Fibroblast of peridontal ligament (primary cell): ENCODE measurements around the gene XAB2.
"Not testable (repeated sequence)": the region's sequence is repeated elsewhere in the genome, so short reads cannot be mapped to it uniquely, and the experiment has no call there.

Source experiments
- DNase-seq: peaks from one replicate; pipeline ENCODE4 v3.0.0-alpha.2; 2010; ENCODE audit errors: extremely low read depth

XAB2 gene

DNA sequence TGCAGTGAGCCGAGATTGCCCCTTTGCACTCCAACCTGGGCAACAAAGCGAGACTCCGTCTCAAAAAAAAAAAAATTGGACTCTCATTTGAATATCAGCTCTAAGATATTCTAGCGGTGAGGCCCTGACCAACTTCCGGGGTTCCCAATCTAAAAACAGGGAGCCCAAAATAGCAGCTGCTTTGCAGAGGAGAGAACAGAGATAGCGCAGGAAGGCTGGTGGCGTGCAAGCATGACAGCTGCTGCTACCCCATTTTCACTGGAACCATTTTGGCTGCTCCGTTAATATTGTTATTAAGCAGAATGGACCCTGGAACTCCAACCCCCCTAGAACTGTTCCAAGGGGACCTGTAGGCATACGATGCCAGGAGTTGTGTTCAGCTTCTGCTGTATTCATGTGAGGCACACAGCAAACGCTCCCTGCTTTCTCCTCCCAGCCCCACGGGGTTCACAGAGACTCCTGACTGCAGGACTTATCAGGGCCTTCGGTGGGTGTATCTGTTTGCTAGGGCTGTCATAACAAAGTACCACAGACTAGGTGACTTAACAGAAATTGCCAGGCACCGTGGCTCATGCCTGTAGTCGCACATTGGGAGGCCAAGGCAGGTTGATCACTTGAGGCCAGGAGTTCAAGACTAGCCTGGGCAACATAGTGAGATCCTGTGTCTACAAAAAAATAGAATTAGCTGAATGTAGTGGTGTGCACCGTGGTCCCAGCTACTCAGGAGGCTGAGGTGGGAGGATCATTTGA is 19.1 kb upstream of the XAB2 start:
- DNase-seq = no peak

DNA sequence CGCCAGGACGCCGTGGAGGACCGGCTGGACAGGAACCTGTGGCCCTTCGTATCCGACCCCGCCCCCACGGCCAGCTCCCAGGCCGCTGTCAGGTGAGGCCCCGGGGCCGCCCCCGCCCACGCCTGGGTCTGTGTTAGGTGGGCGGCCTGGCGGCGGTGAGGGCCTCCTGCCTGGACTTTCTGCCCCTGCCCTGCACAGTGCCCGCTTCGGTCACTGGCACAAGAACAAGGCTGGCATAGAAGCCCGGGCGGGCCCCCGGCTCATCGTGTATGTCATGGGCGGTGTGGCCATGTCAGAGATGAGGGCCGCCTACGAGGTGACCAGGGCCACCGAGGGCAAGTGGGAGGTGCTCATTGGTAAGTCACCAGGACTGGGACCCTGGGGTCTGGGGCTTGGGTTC is 17.8 kb upstream of the XAB2 start:
- no peak for DNase-seq

DNA sequence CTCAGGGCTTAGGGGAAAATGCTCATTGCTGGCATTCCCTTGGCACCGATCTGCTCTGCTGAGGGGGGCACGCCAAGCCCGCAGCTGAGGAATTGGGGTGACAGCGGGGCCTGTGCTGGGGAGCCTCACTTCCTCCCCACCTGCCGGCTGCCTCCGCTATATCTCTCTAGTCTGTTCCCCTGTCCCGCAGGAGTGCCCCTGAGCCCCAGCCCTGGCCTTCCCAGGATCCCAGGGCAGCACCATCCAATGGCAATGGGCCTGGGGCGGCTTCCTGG is 17.0 kb upstream of the XAB2 start:
- no peak for DNase-seq

DNA sequence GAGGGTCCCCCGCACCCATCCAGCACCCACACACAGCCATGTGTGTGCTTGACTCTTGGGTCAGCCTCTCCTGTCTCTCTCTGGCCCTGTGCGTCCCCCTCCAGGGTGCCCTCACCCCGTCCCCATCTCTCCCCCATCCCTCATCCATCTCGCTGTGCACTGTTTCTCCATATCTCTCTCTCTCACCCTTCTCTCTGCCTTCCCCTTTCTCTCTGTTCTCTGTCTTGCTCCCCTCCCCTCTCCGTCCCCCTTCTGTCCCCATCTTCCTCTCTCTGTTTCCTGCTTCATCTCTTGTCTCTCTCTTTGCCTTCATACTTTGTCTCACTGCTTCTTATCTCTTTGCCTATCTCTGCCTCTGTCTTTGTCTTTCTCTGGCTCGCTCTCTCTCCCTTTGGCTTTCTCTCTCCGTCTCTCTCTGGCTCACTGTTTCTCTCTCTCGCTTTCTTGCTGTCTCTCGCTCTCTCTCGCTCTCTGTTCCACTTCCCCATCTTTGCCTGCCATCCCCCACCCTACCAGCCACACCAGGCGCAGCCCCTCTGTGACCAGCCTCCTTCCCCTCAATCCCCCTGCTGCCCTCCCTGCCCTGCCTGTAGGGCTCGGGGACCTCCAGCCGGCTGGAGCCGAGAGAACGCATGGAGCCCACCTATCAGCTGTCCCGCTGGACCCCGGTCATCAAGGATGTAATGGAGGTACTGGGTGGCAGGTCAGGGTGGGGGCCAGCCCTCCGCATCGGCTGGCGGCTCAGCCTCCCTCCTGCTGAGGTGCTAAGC is 16.5 kb upstream of the XAB2 start:
- no peak for DNase-seq

DNA sequence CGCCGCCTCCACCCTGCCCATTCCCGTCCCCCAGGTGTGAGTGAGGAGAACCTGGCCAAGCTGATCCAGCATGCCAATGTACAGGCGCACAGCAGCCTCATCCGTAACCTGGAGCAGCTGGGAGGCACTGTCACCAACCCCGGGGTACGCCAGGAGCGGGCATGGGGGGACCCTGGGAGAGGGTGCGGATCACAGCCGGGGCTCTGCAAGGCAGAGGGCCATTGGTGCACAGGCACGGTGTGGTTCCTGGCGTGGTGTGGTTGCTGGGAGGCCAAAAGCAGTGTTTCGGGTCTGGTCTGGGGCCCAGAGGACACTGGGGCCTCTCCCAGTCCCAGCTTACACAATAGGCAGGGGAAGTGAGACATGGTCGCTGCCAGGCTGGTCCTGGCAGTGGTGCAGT is 15.8 kb upstream of the XAB2 start:
- DNase-seq = no peak

DNA sequence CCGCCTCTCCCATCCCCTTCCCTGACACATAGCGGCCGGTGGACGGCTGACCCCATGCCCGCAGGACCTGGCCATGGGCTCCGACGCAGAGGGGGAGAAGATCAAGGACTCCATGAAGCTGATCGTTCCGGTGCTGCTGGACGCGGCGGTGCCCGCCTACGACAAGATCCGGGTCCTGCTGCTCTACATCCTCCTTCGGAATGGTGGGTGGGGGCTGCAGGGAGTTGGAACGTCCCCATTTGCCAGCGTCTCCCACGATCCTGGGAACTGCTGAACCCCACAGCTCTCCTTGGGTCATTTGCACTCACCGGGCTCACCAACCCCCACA is 15.2 kb upstream of the XAB2 start:
- no peak for DNase-seq

DNA sequence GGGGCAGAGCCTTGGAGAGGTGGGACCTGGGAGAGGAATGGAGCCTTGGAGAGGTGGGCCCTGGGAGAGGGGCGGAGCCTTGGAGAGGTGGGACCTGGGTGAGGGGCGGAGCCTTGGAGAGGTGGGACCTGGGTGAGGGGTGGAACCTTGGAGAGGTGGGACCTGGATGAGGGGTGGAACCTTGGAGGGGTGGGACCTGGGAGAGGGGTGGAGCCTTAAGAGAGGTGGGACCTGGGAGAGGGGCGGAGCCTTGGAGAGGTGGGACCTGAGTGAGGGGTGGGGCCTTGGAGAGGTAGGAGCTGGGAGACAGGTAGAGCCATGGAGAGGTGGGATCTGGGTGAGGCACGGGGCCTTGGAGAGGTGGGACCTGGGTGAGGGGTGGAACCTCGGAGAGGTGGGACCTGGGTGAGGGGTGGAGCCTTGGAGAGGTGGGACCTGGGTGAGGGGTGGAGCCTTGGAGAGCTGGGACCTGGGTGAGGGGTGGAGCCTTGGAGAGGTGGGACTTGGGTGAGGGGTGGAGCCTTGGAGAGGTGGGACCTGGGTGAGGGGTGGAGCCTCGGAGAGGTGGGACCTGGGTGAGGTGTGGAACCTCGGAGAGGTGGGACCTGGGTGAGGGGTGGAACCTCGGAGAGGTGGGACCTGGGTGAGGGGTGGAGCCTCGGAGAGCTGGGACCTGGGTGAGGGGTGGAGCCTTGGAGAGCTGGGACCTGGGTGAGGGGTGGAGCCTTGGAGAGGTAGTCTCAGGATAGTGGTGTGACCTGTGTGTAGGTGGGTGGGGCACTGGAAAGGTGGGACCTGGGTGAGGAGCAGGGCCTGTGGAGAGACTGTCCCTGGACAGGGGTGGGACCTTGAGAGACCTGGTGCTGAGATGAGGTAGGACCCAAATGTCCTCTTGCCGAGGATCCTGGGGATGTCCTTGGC is 14.5 kb upstream of the XAB2 start:
- not testable (repeated sequence) for DNase-seq

DNA sequence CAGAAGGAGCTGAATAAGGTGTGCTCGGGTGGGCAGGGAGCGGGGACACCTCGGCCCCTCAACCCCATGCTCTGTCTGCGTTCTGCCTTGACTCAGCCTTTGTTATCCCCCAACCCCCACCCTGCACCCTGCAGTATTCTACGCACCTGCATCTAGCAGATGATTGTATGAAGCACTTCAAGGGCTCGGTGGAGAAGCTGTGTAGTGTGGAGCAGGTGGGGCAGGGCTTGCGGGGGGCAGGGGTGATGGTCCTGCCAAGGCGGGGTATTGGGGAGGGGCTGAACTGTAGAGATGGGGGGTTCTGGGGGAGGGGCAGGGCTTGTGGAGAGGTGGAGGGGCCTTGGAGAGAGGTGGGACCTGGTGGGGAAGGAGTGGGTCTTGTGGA is 13.7 kb upstream of the XAB2 start:
- no peak for DNase-seq

DNA sequence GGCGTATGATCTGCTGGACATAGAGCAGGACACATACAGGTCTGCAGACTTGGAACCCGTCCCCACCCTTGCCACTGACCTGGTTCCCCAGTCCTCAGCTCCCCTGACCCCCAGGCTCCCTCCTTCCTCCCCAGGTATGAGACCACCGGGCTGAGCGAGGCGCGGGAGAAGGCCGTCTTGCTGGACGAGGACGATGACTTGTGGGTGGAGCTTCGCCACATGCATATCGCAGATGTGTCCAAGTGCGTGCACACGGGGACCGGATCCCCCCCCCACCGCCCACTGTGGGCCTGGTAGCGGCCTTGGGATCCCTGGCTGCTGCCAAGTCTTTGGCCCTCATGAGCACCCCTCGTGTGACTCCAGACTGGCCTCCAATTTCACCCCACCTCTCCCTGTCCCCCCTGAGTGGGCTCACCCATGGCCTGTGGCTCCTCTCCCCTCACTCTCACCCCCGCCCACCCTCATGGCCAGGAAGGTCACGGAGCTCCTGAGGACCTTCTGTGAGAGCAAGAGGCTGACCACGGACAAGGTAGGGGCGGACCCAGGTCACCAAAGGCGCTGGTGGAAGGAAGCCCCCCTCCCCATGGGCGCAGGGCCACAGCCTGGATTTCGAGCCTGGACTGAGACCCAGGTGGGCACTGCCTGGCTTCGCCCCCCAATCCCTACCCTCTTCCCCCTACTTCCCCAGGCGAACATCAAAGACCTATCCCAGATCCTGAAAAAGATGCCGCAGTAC is 13.1 kb upstream of the XAB2 start:
- no peak for DNase-seq

DNA sequence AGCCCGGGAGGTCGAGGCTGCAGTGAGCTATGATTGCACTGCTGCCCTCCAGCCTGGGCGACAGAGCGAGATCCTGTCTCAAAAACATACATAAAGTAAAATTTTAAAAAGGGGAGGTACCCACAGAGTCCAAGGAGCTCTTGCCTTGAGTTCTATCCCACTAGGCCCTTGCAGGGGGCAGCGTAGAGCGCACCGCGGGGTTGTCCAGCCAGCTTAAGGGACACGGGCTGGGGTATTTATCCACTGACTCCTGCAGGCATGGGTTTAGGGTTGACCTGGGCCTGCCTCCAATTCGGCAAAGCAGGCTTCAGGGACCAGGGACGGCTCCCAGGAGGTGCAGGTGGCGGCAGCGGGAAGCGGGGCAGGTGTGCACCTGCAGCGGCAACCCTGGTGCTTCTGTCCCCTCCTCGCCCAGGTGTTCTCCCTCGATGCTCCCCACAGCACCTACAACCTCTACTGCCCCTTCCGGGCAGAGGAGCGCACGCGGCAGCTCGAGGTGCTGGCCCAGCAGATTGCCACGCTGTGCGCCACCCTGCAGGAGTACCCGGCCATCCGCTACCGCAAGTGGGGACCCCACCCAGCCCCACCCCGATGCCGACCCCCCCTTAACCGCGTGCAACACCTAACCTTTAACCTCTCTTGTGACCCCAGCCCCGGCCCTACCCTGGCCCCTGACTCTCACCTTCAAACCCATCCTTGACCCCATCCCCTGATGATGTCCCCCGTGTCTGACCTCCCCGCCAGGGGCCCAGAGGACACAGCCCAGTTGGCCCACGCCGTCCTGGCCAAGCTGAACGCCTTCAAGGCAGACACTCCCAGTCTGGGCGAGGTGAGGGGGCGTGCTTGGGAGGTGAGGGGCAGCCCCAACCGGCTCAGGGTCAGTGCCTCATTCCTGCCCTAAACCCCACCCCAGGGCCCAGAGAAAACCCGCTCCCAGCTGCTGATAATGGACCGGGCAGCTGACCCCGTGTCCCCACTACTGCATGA is 12.2 kb upstream of the XAB2 start:
- no peak for DNase-seq

DNA sequence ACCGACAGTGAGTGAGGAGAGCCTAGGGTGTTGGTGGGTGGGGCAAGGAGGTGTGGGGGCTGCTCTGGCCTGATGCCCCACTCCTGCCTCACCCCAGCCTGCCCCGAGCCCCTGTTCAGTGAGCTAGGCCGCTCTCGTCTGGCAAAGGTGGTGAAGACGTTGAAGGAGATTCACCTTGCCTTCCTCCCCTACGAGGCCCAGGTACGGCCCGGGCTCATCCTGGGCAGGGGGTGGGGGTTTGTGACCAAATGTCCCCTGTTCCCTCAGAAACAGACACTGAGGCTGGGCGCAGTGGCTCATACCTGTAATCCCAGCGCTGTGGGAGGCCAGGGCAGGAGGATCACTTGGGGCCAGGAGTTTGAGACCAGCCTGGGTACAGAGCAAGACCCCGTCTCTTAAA is 11.5 kb upstream of the XAB2 start:
- DNase-seq = no peak

DNA sequence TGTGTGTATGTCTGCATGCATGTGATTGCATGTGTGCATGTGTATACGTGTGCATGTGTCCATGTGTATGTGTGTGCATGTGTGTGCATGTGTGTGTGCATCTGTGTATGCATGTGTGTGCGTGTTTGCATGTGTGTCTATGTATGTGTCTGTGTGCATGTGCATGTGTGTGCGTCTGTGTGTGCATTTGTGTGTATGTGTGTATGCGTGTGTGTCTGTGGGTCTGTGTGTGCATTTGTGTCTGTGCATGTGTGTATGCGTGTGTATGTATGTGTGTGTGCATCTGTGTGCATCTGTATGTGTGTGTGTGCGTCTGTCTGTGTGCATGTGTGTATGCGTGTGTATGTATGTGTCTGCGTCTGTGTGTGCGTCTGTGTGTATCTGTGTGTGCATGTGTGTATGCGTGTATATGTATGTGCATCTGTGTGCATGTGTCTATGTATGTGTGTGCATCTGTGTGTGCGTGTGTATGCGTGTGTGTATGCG is 10.6 kb upstream of the XAB2 start:
- no peak for DNase-seq

DNA sequence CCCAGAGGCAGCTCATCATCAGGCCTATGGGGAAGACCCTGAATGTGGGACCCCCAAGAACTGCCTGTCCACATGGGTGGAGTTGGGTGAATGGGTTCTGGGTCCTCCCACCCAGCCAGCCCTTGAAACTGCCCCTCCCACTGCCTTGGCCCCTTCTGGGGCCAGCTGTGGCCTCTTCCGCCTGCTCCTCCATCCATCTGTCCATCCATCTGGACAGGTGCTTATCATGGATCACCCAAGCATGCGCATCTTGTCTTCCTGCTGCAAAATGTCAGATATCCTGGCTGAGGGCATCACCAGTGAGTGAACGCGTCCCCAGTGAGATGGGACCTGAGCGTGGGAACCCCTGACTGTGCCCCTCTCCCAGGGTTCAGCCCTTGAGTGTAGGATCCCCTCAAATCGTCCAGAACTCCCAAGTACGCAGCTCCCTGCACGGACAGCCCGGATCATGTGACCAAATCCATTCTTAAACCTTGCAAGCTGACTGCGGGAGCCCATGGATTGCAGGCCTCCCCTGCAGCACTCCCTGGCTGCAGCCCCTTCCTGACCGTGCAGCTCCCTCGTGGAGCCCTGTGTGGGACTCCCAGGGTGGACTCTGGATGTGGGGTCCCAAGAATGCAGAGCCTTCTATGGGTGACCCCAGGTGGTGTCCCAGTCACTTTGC is 9.6 kb upstream of the XAB2 start:
- DNase-seq = no peak

DNA sequence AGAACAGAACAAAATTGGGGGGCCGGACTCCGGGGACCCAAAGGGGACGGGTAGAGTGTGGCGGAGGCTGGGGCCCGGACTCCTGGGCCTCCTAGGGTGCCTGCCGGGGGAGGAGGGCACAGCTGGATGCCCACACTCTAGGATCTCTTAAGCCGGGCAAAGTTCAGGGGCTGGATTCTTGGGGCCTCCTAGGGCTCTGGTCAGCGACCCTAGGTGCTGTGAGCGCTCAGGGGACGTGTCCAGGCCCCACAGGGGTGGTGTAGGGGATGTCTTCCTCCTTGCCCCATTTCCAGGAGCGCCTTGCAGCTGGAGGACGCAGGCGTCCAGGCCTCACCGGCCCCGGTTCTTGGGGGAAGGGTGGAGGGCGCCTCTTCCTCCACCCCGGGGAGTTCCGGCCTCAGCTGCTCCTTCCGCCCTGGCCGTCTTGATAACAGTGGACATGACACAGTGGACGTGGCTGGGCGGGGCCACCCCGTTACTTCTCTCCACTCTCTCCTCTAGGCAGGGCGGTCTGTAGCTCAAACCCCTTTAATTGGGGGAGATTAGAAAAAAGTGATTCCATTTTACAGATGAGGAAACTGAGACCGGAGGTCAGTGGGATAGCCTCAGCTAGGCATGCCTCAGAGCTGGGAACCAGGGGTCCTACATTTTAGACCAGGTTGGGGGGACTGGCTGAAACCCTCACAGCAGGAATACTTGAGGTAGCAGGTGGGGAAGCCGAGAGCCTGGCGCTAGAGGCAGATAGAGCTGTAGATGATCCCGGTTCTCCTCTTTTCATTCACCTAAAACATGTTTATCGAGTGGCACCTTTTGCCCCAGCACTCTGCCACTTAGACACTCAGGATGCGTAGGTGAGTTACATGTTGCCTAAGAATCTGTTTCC is 8.3 kb upstream of the XAB2 start:
- DNase-seq = no peak

DNA sequence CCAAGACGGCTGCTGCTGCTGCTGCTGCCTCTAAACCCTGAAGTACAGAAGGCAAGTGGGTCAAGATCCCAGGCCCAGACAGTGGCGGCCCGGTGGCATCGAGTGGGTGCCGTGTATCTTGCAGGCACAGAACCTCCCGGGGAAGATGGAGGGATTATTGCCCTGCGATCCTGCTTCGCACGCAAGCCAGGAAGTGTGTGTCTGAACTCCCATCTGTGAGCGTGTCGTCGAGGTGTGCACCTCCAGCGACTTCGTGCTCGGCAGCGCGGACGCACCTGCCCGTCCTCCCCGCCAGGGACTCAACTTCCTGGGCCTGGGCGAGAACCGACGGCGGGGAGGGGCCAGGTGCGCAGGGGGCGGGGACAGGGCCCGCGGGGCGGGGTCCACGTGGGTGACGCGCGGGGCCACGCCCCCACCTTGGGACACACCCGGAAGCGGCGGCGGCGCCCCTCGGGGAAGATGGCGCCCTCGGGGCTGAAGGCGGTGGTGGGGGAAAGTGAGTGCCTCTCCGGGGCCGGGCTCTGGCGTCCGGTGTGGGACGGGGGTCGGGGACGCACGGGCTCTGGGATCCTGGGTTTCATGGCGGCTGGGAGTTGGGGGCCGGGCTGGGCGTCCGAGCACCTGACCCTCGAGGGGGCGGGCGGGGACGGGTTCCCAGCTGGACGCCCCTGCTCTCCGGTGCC is 7.5 kb upstream of the XAB2 start, which contains the start of gene STXBP2:
Gene STXBP2, plus strand, starts transcription at position 420 of the 683 bp plus-strand sequence. Its CDS starts 40 bp downstream, at position 460.
- no peak for DNase-seq

DNA sequence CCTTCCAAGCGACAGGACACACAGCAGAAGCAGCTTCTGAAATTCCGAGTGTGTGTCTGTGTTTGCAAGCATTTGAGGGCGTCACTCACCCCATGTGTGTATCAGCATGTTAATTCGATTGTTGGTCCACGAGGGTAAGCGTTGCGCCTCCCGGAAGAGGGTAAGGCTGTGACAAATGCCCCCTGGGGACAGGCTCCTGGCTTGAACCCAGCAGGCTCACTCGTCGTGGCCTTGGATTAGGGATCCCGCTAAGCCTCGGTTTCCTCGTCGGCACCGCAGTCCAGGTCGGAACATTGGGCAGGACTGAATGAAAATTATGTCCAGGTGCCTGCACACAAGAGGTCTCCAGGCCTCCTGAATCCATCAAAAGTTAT is 7.0 kb upstream of the XAB2 start:
- no peak for DNase-seq

DNA sequence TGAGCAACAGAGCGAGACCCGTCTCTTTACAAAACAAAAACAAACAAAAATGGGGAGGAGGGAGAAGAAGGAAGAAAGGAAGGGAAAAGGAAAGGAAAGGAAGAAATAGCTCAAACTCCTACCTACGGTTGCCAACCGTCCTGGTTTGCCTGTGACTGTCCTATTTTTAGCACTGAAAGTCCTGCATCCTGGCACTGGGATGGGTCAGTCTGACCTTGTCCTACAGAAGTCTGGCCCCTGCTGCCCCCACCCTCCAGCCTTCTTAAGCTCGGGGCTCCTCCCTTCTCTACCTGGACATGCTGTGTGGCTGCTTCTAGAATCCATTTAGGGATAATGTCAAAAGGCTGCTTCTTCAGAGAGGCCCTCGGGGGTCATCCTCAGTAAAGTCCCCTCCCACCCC is 6.3 kb upstream of the XAB2 start:
- no peak for DNase-seq

DNA sequence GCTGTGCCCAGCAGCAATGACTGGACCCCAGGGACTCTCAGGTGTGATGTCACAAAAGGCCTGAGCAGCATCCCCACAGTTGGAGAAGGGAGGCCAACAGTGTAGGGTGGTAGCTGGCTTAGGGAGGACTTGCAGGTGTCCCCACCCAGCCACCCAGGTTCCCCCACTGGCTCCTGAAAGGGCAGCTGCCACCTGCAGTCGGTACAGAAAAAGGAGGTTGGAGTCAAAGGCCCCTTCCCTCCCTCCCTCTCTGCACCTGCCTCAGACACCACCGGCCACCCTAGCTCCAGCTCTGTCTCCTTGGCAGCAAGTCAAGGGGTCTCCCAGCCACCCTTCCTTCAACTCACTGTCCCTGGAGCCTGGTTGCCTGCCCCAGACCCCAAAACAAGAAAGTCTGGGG is 4.4 kb upstream of the XAB2 start, which contains the start of gene PCP2:
Gene PCP2, minus strand, starts transcription at position 22 of the 400 bp plus-strand sequence. CDS start 262 bp downstream, outside the sequence.
- no peak for DNase-seq
